CD4-positive, alpha-beta T cell treated with Interferon gamma for 1 hour (primary cell): ENCODE results near the gene FLYWCH2.

Experiments used
- DNase-seq: peaks from one replicate; pipeline ENCODE4 v3.0.0-alpha.2; 2020

The FLYWCH2 gene

DNA sequence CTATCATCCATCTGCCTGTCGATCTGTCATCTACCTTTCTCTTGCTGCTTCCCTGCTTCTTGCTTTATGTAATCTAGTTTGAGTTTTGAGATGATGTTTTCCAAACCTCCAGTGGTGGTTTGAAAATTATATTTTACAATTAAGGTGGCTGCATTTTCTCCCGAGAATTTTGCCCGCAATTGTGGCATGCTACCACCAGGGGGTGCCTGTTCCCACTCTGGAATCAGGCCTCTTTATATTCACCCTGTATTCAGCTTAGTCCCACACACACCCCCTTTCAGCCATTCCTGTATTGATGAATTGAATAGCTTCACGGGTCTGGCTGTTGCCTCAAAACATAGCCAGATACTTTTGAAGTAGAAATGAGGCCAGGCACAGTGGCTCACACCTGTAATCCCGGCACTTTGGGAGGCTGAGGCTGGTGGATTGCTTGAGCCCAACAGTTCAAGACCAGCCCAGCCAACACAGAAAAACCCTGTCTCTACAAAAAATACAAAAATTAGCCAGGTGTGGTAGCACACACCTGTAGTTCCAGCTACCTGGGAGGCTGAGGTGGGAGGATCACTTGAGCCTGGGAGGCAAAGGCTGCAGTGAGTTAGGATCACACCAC is 28.2 kb upstream of the FLYWCH2 start:
- no peak for DNase-seq

DNA sequence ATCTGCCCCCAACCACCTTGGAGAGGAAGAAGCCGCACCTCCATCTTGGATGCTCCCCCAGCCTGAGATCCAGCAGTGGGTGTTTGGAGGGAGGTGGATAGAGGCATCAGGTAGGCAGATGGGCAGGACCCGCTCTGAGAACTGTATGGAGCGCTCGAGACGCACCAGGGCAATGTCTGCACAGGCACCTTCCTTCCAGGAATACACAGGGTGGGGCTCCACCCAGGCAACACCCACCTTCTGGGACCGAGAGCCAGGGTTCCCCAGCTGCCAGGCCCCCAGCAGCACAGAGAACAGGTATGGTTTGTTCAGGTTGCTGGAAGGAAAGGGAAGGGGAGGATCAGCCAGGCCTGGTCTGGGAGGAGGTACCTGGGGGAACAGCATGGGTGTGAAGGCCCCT is 27.5 kb upstream of the FLYWCH2 start:
- no peak for DNase-seq

DNA sequence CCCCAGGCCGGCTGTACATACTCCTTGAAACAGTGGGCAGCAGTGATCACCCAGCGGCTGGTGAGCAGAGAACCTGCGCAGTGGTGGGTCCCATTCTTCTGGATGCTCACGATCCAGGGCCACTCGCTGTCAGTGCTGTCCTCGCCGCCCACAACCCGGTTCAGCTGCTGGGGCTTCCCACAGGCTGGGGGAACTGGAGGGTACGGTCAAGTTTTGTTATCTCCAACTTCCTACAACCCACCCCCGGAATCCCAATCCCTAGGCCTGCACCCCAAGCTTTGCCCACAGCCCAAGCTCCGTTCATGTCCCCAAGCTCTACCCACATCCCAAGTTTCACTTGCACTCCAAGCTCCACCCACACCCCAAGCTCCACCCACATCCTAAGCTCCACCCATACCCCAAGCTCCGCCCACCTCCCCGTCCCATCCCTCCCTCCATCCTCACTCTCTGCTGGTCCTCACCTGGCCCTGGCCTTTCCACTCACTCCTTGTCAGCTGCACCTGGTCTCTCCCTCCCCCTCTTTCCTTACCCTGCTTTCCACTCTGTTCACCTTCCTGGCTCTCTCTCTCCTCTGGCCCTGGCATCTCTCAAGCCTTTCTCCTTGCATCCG is 26.8 kb upstream of the FLYWCH2 start:
- no peak for DNase-seq

DNA sequence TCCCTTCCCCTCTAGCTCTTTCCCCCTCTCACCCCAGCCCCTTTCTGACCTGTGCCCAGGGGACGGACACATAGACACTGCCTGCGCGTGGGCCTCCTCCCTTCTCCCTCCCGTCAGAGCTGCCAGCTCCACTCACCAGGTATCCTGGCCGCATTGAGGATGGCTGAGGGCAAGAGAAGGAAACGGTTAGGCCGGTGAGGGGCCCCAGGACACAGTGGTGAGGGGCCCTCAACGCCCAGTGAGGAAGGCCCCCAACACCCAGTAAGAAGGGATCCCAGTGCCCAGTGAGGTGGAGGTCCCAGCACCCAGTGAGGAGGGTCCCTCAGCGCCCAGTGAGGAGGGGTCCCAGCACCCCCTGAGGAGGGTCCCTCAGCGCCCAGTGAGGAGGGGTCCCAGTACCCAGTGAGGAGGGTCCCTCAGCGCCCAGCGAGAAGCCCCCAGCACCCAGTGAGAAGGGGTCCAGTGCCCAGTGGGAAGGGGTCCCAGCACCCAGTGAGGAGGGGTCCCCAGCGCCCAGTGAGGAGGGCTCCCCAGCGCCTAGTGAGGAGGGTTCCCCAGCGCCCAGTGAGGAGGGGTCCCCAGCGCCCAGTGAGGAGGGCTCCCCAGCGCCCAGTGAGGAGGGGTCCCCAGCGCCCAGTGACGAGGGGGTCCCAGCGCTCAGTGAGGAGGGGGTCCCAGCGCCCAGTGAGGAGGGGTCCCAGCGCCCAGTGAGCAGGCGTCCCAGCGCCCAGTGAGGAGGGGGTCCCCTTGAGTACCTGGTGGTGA is 26.1 kb upstream of the FLYWCH2 start:
- DNase-seq = no peak

DNA sequence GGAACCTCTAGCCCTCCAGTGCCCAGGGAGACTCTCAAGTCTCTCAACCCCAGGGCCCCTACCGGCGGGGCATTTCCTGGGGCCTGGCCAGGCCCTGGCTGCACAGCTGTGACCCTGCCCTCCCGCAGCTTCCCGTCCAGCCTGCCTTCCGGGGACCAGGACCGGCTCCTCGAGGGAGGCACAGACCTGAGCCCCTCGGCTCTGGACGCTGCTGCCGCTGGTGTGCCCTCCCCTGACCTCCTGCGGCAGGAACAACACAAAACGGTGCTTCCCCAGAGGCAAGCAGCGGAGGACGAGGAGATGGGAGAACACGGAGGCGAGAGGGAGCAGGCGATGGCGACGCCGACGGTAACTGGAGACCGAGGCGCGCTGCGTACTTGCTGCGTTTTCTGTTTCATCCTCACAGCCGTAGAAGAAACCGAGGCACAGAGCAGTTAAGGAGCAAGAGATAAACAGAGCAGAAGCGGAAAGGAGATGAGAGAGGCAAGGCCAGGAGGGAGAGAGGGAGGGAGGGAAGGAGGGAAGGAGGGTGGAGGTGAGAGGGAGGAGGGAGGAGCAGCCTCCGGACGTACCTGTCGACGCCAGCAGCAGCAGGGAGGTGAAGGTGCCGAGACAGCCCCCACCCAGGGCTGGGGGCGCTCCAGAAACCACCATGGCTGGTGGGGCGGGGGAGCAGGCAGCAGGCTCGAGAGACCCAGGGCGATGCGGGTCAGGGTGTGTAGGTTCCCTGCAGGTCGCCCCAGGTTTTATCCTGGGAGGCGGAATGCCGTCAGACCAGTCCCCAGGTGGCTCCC is 25.4 kb upstream of the FLYWCH2 start, which contains the start of gene PRSS22:
Gene PRSS22 (minus strand): TSS at position 720 of the 794 bp plus-strand sequence. CDS start 66 bp downstream, at position 654.
- DNase-seq = no peak

DNA sequence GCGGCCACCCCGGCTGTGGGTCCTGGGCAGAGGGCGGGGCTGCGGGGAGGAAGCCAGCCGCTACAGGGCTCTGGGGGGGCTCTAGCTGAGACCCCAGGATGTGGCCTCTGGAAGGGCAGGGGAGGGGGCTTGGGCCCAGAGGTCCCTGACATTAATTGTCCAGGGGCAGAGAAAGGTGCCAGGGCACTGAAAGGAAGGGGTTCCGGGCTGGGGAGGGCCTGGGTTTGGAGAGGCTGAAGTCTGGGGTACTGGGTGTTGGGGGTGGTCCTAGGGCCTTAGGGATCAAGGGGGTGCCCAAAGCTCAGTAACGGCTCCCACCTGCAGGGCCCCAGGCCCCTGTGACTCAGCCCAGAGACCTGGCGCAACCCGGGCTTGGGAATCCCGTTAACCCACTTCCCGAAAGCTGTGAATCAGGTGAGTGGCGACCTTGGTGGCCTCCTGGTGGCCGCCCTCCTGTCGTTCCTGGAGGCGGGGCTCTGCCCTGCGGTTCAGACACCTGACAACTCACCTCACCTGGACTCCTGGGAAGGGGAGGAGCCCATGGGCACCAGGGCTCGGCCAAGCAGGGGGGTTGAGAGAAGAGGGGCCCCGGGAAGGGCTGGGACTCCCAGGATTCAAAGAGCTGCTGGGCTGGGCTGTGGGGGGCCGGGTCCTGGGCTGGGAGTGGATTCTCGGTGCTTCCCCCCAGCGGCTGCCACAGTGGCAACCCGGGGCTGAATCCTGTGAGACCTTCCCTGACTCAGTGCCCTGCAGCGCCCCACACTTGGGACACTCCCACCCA is 24.6 kb upstream of the FLYWCH2 start:
- DNase-seq = no peak

DNA sequence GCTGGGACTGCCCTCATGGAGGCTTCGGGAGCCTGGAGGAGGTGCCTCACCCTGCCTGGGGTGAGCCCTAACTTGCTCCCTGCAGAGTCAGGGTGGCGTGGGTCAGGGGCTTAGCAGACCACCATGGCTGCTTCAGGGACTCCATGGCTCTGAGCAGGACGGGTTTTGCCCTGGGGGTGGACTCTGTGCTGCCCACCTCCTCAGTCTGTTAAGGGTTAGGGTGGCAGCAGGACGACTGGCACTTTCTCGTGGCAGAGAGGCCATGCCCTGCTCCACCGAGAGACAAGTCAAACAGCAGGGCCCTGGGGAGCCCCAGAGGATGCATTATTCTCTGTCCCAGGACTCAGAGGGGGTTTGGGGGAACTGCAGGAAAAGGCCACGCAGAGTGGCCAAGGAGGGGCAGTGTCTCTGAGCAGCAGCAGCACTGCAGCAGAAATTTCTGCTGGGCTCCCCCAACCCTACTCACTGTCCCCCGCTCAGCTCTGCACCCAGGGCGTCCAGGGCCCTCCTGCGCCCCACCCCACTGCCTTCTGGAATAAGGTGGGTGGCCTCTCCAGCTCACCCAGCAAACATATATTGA is 23.2 kb upstream of the FLYWCH2 start:
- no peak for DNase-seq

DNA sequence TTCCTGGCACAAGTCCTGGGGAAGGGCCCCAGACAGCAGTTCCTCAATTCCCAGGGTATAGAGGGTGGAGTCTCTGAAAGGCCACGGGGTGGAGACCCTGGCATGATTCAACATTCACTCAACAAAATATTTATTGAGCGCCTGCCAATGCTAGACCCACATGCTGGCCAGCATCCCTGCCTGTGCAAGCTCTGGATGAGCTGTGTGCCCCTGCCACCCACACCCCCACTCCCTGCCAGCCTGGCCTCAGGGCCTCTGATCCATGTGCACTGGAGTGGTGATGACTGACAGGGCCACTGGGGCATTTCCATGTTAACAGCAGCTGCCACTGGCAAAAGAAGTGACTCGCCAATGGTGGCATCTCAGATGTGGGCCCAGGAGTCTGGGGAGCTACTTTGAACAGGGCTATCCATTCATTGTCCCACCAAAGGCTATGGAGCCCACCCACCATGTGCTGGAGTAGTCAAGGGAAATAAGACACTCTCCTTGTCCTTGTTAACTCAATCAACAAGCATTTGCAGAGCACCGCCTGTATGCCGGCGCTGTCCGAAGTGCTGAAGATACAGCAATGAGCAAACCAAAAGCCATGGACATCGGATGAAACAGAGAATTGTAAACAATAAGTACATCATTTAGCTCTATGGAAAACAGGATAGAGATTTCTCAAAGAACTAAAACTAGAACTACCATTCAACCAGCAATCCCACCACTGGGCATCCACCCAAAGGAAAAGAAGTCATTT is 22.0 kb upstream of the FLYWCH2 start:
- no peak for DNase-seq

DNA sequence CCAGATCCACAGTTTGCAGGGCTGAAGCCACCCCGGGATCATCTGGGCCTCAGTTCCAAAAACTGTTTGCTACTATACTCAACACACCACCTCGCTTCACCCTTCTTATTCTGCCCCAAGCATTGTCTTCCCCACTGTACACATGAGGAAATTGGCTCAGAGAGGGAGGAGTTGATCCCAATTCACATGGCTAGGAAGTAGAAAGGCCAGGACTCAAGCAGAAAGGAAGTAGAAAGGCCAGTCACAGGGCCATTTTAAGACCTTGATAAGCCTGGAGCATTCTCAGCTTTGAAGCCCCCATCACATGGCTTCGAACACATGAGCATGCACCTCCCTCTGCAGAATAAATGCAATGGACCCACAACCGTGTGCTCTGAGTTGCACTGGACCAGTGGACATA is 17.4 kb upstream of the FLYWCH2 start:
- no peak for DNase-seq

DNA sequence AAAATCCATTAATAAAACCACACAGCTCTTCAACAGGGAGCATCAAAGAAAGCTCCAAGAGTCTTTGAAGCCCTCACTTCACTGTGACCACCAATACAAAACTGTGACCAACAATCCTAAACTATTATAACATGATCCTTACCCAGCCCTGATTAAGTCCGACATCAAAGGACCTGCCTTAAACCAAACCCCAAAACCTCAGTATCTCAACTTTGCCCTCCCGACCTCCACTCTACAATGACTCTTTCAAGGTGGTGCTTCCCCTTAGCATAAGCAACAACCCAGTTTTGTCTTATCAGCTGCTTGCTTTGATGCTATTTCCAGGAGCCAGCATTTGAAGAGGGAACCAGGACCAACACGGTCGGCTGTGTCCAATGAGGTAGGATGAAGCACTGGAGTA is 16.6 kb upstream of the FLYWCH2 start:
- DNase-seq = no peak

DNA sequence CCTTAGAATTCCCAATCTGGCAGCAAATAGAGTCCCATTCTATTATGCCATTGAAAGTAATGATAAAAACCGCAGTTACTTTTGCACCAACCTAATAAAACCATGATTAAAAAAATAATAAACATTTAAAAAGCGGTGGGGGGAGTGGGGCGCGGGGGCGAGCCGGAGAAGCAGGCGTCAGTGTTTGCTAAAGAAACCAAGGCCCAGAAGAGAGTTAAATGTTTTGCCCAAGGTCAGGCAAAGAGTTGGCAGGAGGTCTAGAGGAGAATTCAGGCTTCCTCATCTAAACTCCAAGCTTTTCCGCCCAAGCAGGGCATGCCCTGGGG is 15.4 kb upstream of the FLYWCH2 start:
- no peak for DNase-seq

DNA sequence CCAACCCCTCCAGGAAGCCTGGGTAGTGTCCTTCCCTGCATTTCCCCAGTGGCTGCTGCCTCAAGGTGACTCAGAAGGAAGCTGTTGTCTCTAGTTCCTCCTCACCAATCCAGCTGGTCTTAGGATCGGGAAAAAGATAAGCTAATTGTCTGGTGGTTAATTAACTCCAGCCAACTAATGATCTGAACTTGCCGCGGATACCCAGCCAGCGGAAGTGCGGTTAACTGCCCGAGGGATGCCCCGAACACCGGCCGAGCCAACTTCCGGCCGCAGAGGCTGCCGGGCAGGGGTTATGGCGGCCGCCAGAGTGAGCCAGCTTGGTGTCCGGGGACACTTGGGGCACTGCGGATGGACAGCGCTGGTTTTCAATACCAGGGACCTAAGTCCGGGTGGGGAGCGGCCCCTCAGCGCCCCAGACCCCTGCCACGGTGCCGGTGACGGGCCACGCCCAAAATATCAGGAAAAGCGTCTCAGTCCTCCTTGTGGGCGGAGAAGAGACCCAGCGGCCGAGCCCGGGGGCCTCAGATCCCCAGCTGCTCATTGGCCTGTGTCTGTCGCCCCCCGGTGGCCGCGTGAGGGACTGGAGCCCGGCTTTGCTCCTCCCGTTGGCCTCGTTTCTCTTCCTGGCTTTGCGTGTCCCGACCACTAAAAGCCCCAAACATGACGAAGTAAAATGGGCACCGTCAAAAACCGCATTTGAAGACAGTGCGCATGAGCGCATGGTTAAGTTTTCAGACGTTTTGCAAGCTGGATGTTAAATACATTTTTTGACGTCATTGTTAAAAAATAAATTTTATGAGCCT is 14.8 kb upstream of the FLYWCH2 start:
- DNase-seq = peak; percentile 94

DNA sequence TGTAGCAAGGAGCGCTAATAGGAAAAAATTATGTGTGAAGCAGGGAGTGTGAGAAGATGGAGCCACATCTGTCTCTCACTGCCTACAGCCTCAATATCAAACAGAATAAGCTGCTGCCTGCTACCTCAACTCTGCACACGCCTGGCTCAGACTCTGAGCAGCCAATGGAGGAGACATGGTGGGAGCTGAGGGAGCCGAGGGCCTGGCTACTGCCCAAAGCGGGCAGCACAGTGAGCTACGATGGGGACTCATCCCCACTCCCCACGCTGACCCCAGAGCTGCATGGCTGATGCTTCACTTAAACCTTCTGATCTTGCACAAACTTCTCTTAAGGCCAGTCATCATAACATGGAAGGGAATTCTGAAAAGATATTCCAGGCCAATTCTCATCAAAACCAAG is 11.1 kb upstream of the FLYWCH2 start:
- DNase-seq = no peak

DNA sequence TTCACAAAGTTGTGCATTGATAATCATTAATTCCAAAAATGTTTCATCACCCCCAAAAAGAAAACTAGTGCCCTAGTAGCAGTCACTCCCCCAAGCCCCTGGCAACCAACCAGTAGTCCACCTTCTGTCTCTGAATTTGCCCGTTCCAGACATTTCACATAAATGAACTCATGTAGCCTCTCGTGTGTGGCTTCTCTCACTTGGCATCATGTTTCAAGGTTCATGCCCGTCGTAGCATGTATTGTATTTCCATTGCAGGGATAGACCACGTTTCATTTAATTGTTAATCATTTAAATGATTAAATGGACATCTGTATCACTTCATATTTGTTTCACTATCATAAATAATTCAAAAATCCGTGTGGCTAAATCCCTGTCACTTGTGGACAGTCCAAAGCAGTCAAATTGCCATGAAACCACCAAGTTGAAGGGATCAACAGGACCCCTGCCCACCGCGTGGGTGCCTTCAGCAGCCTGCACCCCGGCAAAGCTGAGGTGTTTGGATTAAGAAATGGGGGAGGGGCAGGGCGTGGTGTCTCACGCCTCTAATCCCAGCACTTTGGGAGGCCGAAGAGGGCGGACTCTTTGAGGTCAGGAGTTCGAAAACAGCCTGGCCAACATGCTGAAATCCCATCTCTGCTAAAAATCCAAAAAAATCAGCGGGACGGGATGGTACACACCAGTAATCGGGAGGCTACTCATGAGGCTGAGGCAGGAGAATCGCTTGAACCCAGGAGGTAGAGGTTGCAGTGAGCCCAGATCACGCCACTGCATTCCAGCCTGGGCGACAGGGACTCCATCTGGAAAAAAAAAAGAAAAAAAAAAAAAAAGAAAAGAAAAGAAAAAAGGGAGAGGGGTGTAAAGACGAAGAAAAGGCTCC is 8.7 kb upstream of the FLYWCH2 start:
- DNase-seq = no peak

DNA sequence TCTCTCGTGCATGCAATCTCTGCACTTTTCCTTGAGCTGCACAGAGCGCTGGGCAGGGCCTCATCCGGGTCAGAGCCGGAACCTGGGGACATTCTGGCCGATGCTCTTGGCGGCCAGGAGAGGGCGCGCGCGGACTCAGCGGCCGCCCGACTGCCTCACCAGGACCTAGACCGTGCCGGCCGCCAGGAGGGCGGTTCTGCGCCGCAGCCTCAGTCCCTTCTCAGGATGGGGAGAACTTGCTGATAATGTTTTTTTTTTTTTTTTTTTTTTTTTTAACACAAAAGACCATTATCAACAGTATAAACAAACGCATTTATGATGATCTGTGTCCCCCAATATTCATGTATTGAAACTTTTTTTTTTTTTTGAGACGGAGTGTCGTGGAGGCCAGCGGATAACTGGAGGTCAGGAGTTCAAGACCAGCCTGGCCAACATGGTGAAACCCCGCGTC is 8.1 kb upstream of the FLYWCH2 start:
- peak; percentile 76 for DNase-seq

DNA sequence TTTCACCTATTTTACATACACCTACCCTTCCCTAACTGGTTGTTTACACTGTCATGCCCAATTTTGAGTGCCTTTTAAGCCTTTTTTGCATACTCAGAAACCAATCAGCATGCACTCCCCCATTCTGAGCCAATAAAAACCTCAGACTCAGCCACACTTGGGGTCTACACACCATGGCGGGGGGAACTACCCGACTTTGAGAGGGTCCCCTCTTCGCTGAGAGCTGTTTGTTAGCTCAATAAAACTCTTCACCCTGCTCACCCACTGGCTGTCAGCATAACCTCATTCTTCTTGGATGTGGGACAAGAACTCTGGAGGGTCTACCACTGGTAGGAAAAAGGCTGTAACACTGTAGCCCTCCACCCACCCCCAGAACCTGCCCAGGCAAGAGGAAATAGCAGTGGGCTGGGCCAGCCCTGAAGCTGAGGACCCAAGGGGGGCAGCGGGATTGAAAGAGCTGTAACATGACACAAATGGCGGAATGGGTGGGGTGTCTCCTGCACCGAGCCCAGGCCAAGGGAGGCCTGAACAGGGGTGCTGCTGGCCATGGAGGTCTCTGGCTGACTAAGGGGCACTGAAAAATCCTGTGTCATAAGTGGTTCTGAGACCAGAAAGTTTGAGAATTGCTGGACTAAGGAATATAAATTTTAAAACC is 3.0 kb upstream of the FLYWCH2 start:
- no peak for DNase-seq

DNA sequence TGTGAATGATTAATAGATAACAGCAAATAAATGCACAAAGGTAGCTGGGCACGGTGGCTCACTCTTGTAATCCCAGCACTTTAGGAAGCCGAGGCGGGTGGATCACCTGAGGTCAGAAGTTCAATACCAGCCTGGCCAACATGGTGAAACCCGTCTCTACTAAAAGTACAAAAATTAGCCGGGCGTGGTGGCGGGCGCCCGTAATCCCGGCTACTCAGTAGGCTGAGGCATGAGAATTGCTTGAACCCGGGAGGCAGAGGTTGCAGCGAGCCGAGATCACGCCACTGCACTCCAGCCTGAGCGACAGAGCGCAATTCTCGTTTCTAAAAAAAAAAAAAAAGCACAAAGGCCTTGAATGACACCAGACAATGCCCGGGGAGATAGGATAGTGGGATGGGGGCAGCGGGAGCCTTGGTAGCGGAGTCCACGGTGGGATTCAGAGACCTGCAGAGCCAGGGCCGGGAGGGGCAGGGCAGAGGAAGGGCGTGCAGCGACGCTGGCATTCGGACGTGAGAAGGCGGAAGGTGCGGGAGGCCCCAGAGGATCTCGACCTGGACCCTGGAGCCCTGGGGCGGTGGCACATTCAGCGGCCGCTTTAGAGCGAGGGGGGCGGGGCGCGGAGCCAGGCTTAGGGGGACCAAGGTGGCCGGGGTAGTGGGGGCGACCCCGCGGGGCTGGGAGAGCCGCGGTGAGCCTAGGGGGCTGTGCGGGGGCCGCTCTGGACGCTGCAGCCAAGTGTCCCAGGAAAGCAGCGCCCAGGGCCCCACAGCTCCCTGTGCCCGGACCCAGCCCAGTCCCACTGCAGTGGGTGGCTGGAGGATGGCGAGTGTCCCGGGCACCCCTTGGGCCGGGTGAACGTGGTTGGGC is 999 bp upstream of the FLYWCH2 start:
- DNase-seq = peak; percentile 14

DNA sequence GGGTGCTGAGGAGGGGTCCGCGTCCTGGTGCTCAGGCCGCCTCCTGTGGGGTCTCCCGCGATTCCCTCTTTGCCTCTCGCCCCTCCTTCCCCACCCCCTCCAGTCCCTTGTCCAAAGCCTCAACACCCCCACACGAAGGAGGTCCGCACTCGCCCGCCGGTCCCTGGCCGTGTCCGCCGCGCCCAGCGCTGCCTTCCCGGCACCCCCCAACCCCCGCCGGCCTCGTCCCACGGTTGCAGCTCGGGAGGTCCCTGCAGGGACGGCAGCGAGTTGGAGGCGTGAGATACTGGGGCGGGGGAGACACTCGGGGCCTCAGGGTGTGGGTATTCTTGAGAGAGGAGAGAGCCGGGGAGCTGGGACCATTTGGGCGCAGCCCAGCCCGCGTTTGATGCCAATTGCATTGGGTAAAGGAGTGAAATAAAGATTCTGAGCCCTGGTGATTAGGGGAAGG is 468 bp downstream of the FLYWCH2 start:
- DNase-seq = no peak
